Thymus (tissue), 11 donors: ENCODE data around the gene ENTPD7. TPM values are rescaled to one million over a fixed set of nuclear protein-coding genes. Genes with fewer than 3 reads are reported as not detected.
"Not testable (repeated sequence)": the region's sequence is repeated elsewhere in the genome, so short reads cannot be mapped to it uniquely, and the experiment has no call there.

Experiments used
- DNase-seq, 9 donors: peaks; one replicate each; pipeline ENCODE4 v3.0.0-alpha.2; 2013; ENCODE audit warnings: low spot score in 9 of 9, low read depth in 6 of 9, missing footprints in 1 of 9
- H3K27ac ChIP-seq, 2 donors: one replicate each; pipeline ENCODE4 v1.5.1; 2013; ENCODE audit warnings: control low read depth in 1 of 2, low read depth in 1 of 2, low read length in 1 of 2, mild to moderate bottlenecking in 1 of 2, moderate library complexity in 1 of 2
- H3K27me3 ChIP-seq, 2 donors: one replicate each; pipeline ENCODE4 v1.5.1; 2013; ENCODE audit warnings: low read length in 1 of 2; ENCODE audit not compliant: control insufficient read depth in 2 of 2, insufficient read depth in 1 of 2
- H3K36me3 ChIP-seq, 2 donors: one replicate each; pipeline ENCODE4 v1.5.1; 2013; ENCODE audit warnings: low read length in 1 of 2, mild to moderate bottlenecking in 1 of 2, moderate library complexity in 1 of 2; ENCODE audit not compliant: control insufficient read depth in 2 of 2, insufficient read depth in 2 of 2
- H3K4me1 ChIP-seq, 2 donors: one replicate each; pipeline ENCODE4 v1.5.1; 2013; ENCODE audit warnings: low read length in 2 of 2; ENCODE audit not compliant: control insufficient read depth in 2 of 2, insufficient read depth in 2 of 2
- H3K4me3 ChIP-seq, 2 donors: one replicate each; pipeline ENCODE4 v1.5.1; 2013; ENCODE audit warnings: low read length in 2 of 2, control low read depth in 1 of 2, mild to moderate bottlenecking in 1 of 2
- H3K9me3 ChIP-seq, 2 donors: one replicate each; pipeline ENCODE4 v1.5.1; 2013; ENCODE audit warnings: low read length in 1 of 2, mild to moderate bottlenecking in 1 of 2; ENCODE audit not compliant: control insufficient read depth in 2 of 2, insufficient read depth in 1 of 2
- WGBS: extraction: QIAGEN DNeasy Blood & Tissue Kit; methylation state at CpG from one replicate; pipeline ENCODE4 v1.1.7; 2013; 5-methylcytosine and 5-hydroxymethylcytosine counted together
- polyA plus RNA-seq: library from polyadenylated mRNA; stranded (reverse); fragments of 200-250 nt; gene quantifications from one replicate; pipeline ENCODE4 v1.2.3, GENCODE V29; 2013
- total RNA-seq: library from RNA; stranded (reverse); fragments of 120-200 nt; gene quantifications from one replicate; pipeline ENCODE4 v1.2.4, GENCODE V29; 2013
- donor health status: healthy.

ENTPD7 gene
- total and polyA plus RNA-seq, 2 donors, result 1.4 to 4.9 TPM

- peaks cover 37 to 70% of the 10 kb centered on the region in 2 donors for H3K36me3 ChIP-seq
- H3K4me1 ChIP-seq, result no peaks in the 10 kb centered on the region
- no peak overlapping the region for H3K27ac ChIP-seq
- no peak overlapping the region for H3K4me3 ChIP-seq
- H3K9me3 ChIP-seq, result no peaks in the 10 kb centered on the region
- 97% methylated on average over 2 of the region's 2 CpGs for WGBS
- no peak for DNase-seq
- no peaks in the 10 kb centered on the region for H3K27me3 ChIP-seq
Measured at GRCh38 chr10:99720387-99720786, 61.1 kb downstream of the ENTPD7 start.

- 97% methylated on average over 1 of the region's 1 CpG for WGBS
- H3K27ac ChIP-seq, result no peak overlapping the region
- no peaks in the 10 kb centered on the region for H3K27me3 ChIP-seq
- no peak for DNase-seq
- no peaks in the 10 kb centered on the region for H3K9me3 ChIP-seq
- peaks cover 11 to 13% of the 10 kb centered on the region in 2 donors for H3K4me1 ChIP-seq
- no peak overlapping the region for H3K4me3 ChIP-seq
- H3K36me3 ChIP-seq, result peaks cover 11 to 26% of the 10 kb centered on the region in 2 donors
Measured at GRCh38 chr10:99730026-99730425, 70.7 kb downstream of the ENTPD7 start.

GRCh38 chr10:99731306-99732032 is 72.2 kb downstream of the ENTPD7 start:
- DNase-seq, result no peak
- H3K9me3 ChIP-seq, result no peaks in the 10 kb centered on the region
- H3K36me3 ChIP-seq, result peaks cover 7 to 16% of the 10 kb centered on the region in 2 donors
- WGBS, result 7% methylated on average over 16 of the region's 16 CpGs
- H3K4me1 ChIP-seq, result peaks cover 11 to 13% of the 10 kb centered on the region in 2 donors
- H3K27me3 ChIP-seq, result no peaks in the 10 kb centered on the region
- H3K27ac ChIP-seq, result peak overlapping the region; percentile 91 to 97
- H3K4me3 ChIP-seq, result peak overlapping the region; percentile 66 to 82

- Histone ChIP-seq H3K27me3 (no peaks in the 10 kb centered on the region), H3K9me3 (no peaks in the 10 kb centered on the region), H3K4me3 (peak within 1 kb of the TSS; percentile 66 to 82), H3K27ac (peak within 1 kb of the TSS; percentile 91 to 97), H3K4me1 (peaks cover 11 to 13% of the 10 kb centered on the region in 2 donors), H3K36me3 (peaks cover 4 to 17% of the 10 kb centered on the region in 2 donors)
- under 1% methylated on average over 73 of the region's 73 CpGs for WGBS
- DNase-seq, result peak; percentile 91 to 98 (median 96)
Measured at GRCh38 chr10:99732033-99732842, 72.9 kb downstream of the ENTPD7 start, which contains the start of the genes COX15 and CUTC. TSS of gene COX15 (minus strand) at chr10:99732127. CDS start at chr10:99732049, 78 bp downstream. TSS of gene CUTC (plus strand) at chr10:99732234. CDS start at chr10:99732349, 115 bp downstream.

- peaks cover 11 to 13% of the 10 kb centered on the region in 2 donors for H3K4me1 ChIP-seq
- no peak overlapping the region for H3K4me3 ChIP-seq
- no peak overlapping the region for H3K27ac ChIP-seq
- no peaks in the 10 kb centered on the region for H3K27me3 ChIP-seq
- H3K36me3 ChIP-seq, result peaks cover 9 to 24% of the 10 kb centered on the region in 2 donors
- no peaks in the 10 kb centered on the region for H3K9me3 ChIP-seq
- 92% methylated on average over 8 of the region's 8 CpGs for WGBS
- peak in 1 of 9 donors; percentile 1 for DNase-seq
Measured at GRCh38 chr10:99733366-99733765, 74.1 kb downstream of the ENTPD7 start.

- not testable (repeated sequence) for H3K9me3 ChIP-seq, H3K27ac ChIP-seq, DNase-seq, H3K4me3 ChIP-seq, H3K27me3 ChIP-seq
- Histone ChIP-seq H3K4me1 (peaks cover 11 to 13% of the 10 kb centered on the region in 2 donors), H3K36me3 (peaks cover 9 to 28% of the 10 kb centered on the region in 2 donors)
- 96% methylated on average over 10 of the region's 10 CpGs for WGBS
Measured at GRCh38 chr10:99734111-99734510, 74.8 kb downstream of the ENTPD7 start.

GRCh38 chr10:99740260-99740659 is 81.0 kb downstream of the ENTPD7 start:
- WGBS, result 96% methylated on average over 2 of the region's 2 CpGs
- peaks cover 31 to 75% of the 10 kb centered on the region in 2 donors for H3K36me3 ChIP-seq
- peak in 1 of 9 donors; percentile 14 for DNase-seq

GRCh38 chr10:99740933-99741559 is 81.7 kb downstream of the ENTPD7 start:
- peaks cover 0 to 1% of the 10 kb centered on the region in 2 donors for H3K9me3 ChIP-seq
- H3K36me3 ChIP-seq, result peaks cover 35 to 80% of the 10 kb centered on the region in 2 donors
- no peak for DNase-seq
- H3K4me1 ChIP-seq, result no peaks in the 10 kb centered on the region
- WGBS, result 99% methylated on average over 3 of the region's 3 CpGs
- no peak overlapping the region for H3K4me3 ChIP-seq
- H3K27me3 ChIP-seq, result no peaks in the 10 kb centered on the region
- H3K27ac ChIP-seq, result no peak overlapping the region

More at GRCh38 chr10:99740260-99740659, 81.0 kb downstream of the ENTPD7 start:
- no peak overlapping the region for H3K27ac ChIP-seq
- H3K4me1 ChIP-seq, result no peaks in the 10 kb centered on the region
- no peak overlapping the region for H3K4me3 ChIP-seq
- peaks cover 0 to 1% of the 10 kb centered on the region in 2 donors for H3K9me3 ChIP-seq
- H3K27me3 ChIP-seq, result no peaks in the 10 kb centered on the region
